Activated naive CD4-positive, alpha-beta T cell treated with anti-CD3 and anti-CD28 coated beads, Interleukin-2, amount 50 U/mL, for 24 hours (primary cell): ENCODE measurements around the gene FAM168A.

Experiments used
- H3K27ac Mint-ChIP-seq: one replicate; pipeline ENCODE4 v1.8.0; 2021; ENCODE audit warnings: mild to moderate bottlenecking, mixed read lengths
- H3K27me3 Mint-ChIP-seq: one replicate; pipeline ENCODE4 v1.8.0; 2021; ENCODE audit warnings: mixed read lengths
- H3K36me3 Mint-ChIP-seq: one replicate; pipeline ENCODE4 v1.8.0; 2021; ENCODE audit warnings: mixed read lengths
- H3K4me1 Mint-ChIP-seq: one replicate; pipeline ENCODE4 v1.8.0; 2021; ENCODE audit warnings: mixed read lengths
- H3K4me3 Mint-ChIP-seq: one replicate; pipeline ENCODE4 v1.8.0; 2021; ENCODE audit warnings: mild to moderate bottlenecking, mixed read lengths
- H3K9me3 Mint-ChIP-seq: one replicate; pipeline ENCODE4 v1.8.0; 2021; ENCODE audit warnings: mixed read lengths

The FAM168A gene

GRCh38 chr11:73597956-73598718 lies at the start of gene FAM168A:
Gene FAM168A (minus strand): TSS chr11:73598112. CDS start chr11:73468474, 129,638 bp downstream.
- no peaks in the 10 kb centered on the region for H3K27me3 Mint-ChIP-seq
- peak within 1 kb of the TSS; percentile 91 for H3K27ac Mint-ChIP-seq

GRCh38 chr11:73647459-73648100 lies 49.7 kb upstream of the FAM168A start:
- Mint-ChIP-seq H3K36me3 (no peaks in the 10 kb centered on the region), H3K27me3 (no peaks in the 10 kb centered on the region), H3K9me3 (no peaks in the 10 kb centered on the region), H3K27ac (no peak overlapping the region), H3K4me3 (peak overlapping the region; percentile 85), H3K4me1 (peaks cover 32% of the 10 kb centered on the region)

More at GRCh38 chr11:73597956-73598718, at the start of gene FAM168A:
- Mint-ChIP-seq H3K4me3 (peak within 1 kb of the TSS; percentile 97), H3K36me3 (no peaks in the 10 kb centered on the region), H3K9me3 (no peaks in the 10 kb centered on the region), H3K4me1 (peaks cover 37% of the 10 kb centered on the region)

- Mint-ChIP-seq H3K27ac (peak within 1 kb of the TSS; percentile 59), H3K4me1 (peaks cover 32% of the 10 kb centered on the region), H3K36me3 (no peaks in the 10 kb centered on the region), H3K4me3 (peak within 1 kb of the TSS; percentile 85), H3K27me3 (no peaks in the 10 kb centered on the region), H3K9me3 (no peaks in the 10 kb centered on the region)
These were observed 48.2 kb upstream of the FAM168A start, which contains the start of gene PLEKHB1 for GRCh38 chr11:73645972-73646631. Gene PLEKHB1 (plus strand): TSS chr11:73646581. CDS start chr11:73646609, 28 bp downstream.

GRCh38 chr11:73645121-73645969 lies 47.4 kb upstream of the FAM168A start:
- no peaks in the 10 kb centered on the region for H3K27me3 Mint-ChIP-seq
- H3K9me3 Mint-ChIP-seq, result no peaks in the 10 kb centered on the region
- H3K27ac Mint-ChIP-seq, result peak overlapping the region; percentile 9
- H3K4me1 Mint-ChIP-seq, result peaks cover 38% of the 10 kb centered on the region
- no peaks in the 10 kb centered on the region for H3K36me3 Mint-ChIP-seq
- no peak overlapping the region for H3K4me3 Mint-ChIP-seq

GRCh38 chr11:73641668-73642067 lies 43.8 kb upstream of the FAM168A start:
- Mint-ChIP-seq H3K27ac (no peak overlapping the region), H3K36me3 (no peaks in the 10 kb centered on the region)

GRCh38 chr11:73640592-73640991 lies 42.7 kb upstream of the FAM168A start:
- Mint-ChIP-seq H3K9me3 (no peaks in the 10 kb centered on the region), H3K27ac (peak overlapping the region; percentile 78), H3K36me3 (no peaks in the 10 kb centered on the region), H3K4me3 (peak overlapping the region; percentile 34), H3K4me1 (peaks cover 10% of the 10 kb centered on the region), H3K27me3 (no peaks in the 10 kb centered on the region)

More at GRCh38 chr11:73641668-73642067, 43.8 kb upstream of the FAM168A start:
- no peaks in the 10 kb centered on the region for H3K9me3 Mint-ChIP-seq
- H3K27me3 Mint-ChIP-seq, result no peaks in the 10 kb centered on the region
- H3K4me1 Mint-ChIP-seq, result peaks cover 17% of the 10 kb centered on the region
- H3K4me3 Mint-ChIP-seq, result no peak overlapping the region

- H3K27me3 Mint-ChIP-seq, result no peaks in the 10 kb centered on the region
- peaks cover 24% of the 10 kb centered on the region for H3K4me1 Mint-ChIP-seq
- H3K9me3 Mint-ChIP-seq, result no peaks in the 10 kb centered on the region
- H3K36me3 Mint-ChIP-seq, result no peaks in the 10 kb centered on the region
- H3K4me3 Mint-ChIP-seq, result no peak overlapping the region
- no peak overlapping the region for H3K27ac Mint-ChIP-seq
These were observed 39.1 kb upstream of the FAM168A start for GRCh38 chr11:73637012-73637411.

- no peak overlapping the region for H3K4me3 Mint-ChIP-seq
- H3K4me1 Mint-ChIP-seq, result peaks cover 24% of the 10 kb centered on the region
- no peaks in the 10 kb centered on the region for H3K27me3 Mint-ChIP-seq
- H3K9me3 Mint-ChIP-seq, result no peaks in the 10 kb centered on the region
- no peak overlapping the region for H3K27ac Mint-ChIP-seq
- no peaks in the 10 kb centered on the region for H3K36me3 Mint-ChIP-seq
These were observed 38.3 kb upstream of the FAM168A start for GRCh38 chr11:73636249-73636648.

GRCh38 chr11:73635721-73636120 lies 37.8 kb upstream of the FAM168A start:
- Mint-ChIP-seq H3K36me3 (no peaks in the 10 kb centered on the region), H3K27ac (no peak overlapping the region), H3K4me1 (peaks cover 23% of the 10 kb centered on the region), H3K4me3 (no peak overlapping the region), H3K9me3 (no peaks in the 10 kb centered on the region), H3K27me3 (no peaks in the 10 kb centered on the region)

GRCh38 chr11:73633999-73634398 lies 36.1 kb upstream of the FAM168A start:
- Mint-ChIP-seq H3K9me3 (no peaks in the 10 kb centered on the region), H3K27me3 (no peaks in the 10 kb centered on the region), H3K36me3 (no peaks in the 10 kb centered on the region), H3K4me3 (no peak overlapping the region), H3K27ac (peak overlapping the region; percentile 75), H3K4me1 (peaks cover 14% of the 10 kb centered on the region)

- Mint-ChIP-seq H3K27me3 (no peaks in the 10 kb centered on the region), H3K27ac (no peak overlapping the region), H3K4me1 (peaks cover 14% of the 10 kb centered on the region)
These were observed 35.1 kb upstream of the FAM168A start for GRCh38 chr11:73632996-73633395.

GRCh38 chr11:73629907-73630306 lies 32.0 kb upstream of the FAM168A start:
- Mint-ChIP-seq H3K27me3 (no peaks in the 10 kb centered on the region), H3K27ac (no peak overlapping the region), H3K4me3 (no peak overlapping the region), H3K4me1 (peaks cover 14% of the 10 kb centered on the region), H3K9me3 (no peaks in the 10 kb centered on the region), H3K36me3 (no peaks in the 10 kb centered on the region)

More at GRCh38 chr11:73632996-73633395, 35.1 kb upstream of the FAM168A start:
- H3K9me3 Mint-ChIP-seq, result no peaks in the 10 kb centered on the region
- no peaks in the 10 kb centered on the region for H3K36me3 Mint-ChIP-seq
- no peak overlapping the region for H3K4me3 Mint-ChIP-seq

GRCh38 chr11:73625696-73626318 lies 27.9 kb upstream of the FAM168A start:
- Mint-ChIP-seq H3K4me1 (no peaks in the 10 kb centered on the region), H3K4me3 (no peak overlapping the region), H3K27me3 (peaks cover 6% of the 10 kb centered on the region), H3K36me3 (no peaks in the 10 kb centered on the region), H3K27ac (no peak overlapping the region), H3K9me3 (no peaks in the 10 kb centered on the region)

GRCh38 chr11:73623686-73624085 lies 25.8 kb upstream of the FAM168A start:
- H3K4me3 Mint-ChIP-seq, result no peak overlapping the region
- no peaks in the 10 kb centered on the region for H3K9me3 Mint-ChIP-seq
- no peaks in the 10 kb centered on the region for H3K4me1 Mint-ChIP-seq
- no peaks in the 10 kb centered on the region for H3K36me3 Mint-ChIP-seq
- peaks cover 6% of the 10 kb centered on the region for H3K27me3 Mint-ChIP-seq
- no peak overlapping the region for H3K27ac Mint-ChIP-seq
